Measurements from ENCODE around the gene ACAN.
"Not testable (repeated sequence)": the region's sequence is repeated elsewhere in the genome, so short reads cannot be mapped to it uniquely, and the experiment has no call there.

ACAN gene

DNA sequence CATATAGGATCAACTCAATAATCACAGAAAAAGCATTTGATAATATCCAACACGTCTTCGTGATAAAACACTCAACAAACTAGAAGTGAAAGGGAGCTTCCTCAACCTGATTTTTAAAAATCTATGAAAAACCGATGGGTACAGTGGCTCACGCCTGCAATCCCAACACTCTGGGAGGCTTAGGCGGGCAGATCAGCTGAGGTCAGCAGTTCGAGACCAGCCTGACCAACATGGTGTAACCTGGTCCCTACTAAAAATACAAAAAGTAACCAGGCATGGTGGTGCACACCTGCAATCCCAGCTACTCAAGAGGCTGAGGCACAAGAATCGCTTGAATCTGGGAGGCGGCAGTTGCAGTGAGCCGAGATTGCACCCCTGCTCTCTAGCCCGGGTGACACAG, 112.1 kb downstream of the ACAN start:
- no peak for DNase-seq (ENCODE audit: insufficient read length, low spot score)
- FAIRE-seq: no peak
- TF ChIP-seq, protein P1, sequence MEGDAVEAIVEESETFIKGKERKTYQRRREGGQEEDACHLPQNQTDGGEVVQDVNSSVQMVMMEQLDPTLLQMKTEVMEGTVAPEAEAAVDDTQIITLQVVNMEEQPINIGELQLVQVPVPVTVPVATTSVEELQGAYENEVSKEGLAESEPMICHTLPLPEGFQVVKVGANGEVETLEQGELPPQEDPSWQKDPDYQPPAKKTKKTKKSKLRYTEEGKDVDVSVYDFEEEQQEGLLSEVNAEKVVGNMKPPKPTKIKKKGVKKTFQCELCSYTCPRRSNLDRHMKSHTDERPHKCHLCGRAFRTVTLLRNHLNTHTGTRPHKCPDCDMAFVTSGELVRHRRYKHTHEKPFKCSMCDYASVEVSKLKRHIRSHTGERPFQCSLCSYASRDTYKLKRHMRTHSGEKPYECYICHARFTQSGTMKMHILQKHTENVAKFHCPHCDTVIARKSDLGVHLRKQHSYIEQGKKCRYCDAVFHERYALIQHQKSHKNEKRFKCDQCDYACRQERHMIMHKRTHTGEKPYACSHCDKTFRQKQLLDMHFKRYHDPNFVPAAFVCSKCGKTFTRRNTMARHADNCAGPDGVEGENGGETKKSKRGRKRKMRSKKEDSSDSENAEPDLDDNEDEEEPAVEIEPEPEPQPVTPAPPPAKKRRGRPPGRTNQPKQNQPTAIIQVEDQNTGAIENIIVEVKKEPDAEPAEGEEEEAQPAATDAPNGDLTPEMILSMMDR (IDR thresholded peaks at IDR 0.05; ENCODE audit: insufficient read depth, missing control alignments): no peak

DNA sequence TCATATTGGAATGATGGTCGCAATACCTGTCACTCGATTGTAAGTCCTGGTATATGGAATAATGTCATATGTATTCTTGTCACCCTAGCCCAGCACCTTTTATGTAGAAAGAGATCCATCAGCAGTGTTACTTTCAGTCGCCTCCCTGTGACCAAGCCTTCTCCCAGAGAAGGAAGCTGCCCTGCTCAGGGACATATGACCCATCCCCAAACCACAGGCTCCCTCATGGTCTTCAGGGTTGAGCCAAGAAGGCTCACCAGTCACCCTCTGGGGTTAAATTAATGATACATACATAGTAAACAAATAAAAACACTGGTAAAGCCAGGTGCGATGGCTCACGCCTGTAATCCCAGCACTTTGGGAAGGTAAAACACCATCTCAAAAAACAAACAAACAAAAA, 114.5 kb downstream of the ACAN start:
- TF ChIP-seq, protein P1 (IDR thresholded peaks at IDR 0.05; ENCODE audit: insufficient read depth, missing control alignments): no peak
- FAIRE-seq (no peak), DNase-seq (ENCODE audit: insufficient read length, low spot score) (no peak)

DNA sequence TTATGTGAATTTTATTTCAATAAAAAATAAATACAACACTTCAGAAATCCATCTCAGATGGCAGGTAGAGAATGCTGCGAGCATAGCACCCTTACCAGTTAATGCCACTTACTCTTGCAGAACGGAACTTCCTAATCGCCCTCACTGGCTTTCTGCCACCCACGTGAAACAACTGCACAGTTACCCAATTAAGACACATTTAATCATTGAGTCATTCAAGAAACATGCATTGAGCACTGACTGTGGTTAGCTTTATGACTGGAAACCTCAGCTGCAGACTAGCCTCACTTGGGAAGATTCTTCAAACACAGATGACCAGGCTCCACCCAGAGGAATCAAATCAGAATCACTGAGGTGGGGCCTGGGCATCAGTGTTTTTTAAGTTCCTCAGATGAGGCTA, 115.5 kb downstream of the ACAN start:
- TF ChIP-seq, protein P1 (IDR thresholded peaks at IDR 0.05; ENCODE audit: insufficient read depth, missing control alignments): no peak
- FAIRE-seq (no peak), DNase-seq (ENCODE audit: insufficient read length, low spot score) (no peak)

DNA sequence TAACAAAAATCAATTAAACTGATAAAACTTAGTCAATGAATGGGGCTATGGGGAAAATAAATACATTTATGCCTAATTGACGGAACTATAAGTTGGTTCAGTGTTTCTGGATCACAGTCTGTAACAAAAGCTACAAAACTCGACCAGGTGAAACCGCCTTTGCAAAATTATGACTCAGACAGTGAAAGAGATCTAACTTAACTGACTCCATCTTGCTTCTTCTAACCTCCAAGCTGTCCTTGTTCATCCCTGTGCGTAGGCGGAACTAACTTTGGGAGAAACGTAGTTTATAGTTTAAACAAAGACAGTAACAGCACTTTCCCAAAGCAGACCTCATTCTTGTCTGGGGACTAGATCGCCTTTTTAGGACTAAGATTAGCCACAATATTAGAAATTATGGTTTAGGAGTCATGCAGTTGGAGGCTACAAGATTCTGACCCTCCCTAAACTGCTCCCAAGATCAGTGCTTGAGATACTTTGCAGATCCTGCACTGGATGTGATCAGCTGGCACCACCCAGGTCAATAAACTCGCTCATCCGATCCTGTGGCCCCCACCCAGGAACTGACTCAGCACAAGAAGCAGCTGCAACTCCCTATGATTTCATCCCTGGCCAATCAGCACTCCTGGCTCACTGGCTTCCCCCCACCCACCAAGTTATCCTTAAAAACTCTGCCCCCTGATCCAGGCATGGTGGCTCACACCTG, 117.1 kb downstream of the ACAN start:
- DNase-seq (ENCODE audit: insufficient read length, low spot score): no peak
- FAIRE-seq: no peak
- TF ChIP-seq, protein P1 (IDR thresholded peaks at IDR 0.05; ENCODE audit: insufficient read depth, missing control alignments): no peak

DNA sequence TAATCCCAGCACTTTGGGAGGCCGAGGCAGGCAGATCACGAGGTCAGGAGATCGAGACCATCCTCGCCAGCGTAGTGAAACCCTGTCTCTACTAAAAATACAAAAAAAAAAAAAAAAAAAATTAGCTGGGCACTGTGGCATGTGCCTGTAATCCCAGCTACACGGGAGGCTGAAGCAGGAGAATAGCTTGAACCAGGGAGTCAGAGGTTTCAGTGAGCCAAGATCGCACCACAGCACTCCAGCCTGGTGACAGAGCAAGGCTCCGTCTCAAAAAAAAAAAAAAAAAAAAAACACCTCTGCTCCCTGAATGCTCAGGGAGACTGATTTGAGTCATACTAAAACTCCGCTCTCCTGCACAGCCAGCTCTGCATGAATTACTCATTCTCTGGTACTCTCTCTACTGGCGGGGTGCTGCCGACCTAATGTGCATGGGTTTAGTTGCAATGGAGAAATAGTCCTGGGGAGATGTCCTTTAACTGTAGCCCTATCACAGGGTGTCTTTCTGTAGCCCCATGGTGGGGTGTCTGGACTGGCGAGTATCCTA, 117.7 kb downstream of the ACAN start:
- FAIRE-seq; DNase-seq (ENCODE audit: insufficient read length, low spot score): not testable (repeated sequence)
